Ovary (tissue), 3 donors: ENCODE data around the gene OR9Q1.

Experiments used
- EP300 ChIP-seq: sonication (generic); formaldehyde crosslinking; IDR thresholded peaks from one replicate; pipeline ENCODE4 v1.6.1; 2017; ENCODE audit warnings: antibody characterized with exemption
- POLR2A ChIP-seq: fragments of 450-650 bp; IDR thresholded peaks from one replicate; pipeline ENCODE4 v1.6.1; 2017; ENCODE audit warnings: antibody characterized with exemption, mild to moderate bottlenecking, moderate library complexity
- TF ChIP-seq, protein P1 (sequence below), 3 donors: fragments of 450-650 bp in 2 of 3; fragments of 200-600 bp in 1 of 3; IDR thresholded peaks; one replicate each; pipeline versions ENCODE4 v1.5.1 to v1.8.0; 2016 to 2022; ENCODE audit warnings: antibody characterized with exemption in 3 of 3, mild to moderate bottlenecking in 1 of 3
- donor health status: DM: no; HTN: no; CAD: no.

DNA sequence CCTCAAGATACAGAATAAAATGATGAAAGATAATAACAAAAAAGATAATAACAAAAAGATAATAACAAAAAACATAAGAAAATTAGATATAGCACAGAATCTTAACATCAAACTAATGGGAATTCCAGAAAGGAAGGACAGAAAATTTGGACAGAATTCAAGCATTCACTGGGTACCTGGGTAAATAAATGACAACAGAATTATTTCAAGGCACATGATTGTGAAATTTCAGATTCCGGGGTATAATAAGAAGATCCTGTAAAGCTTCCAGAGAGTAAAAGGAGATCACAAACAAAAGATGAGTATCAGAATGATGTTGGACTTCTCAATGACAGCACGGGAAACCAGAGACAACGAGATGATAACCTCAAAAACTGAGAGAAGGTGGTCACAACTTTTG is 42.1 kb upstream of the OR9Q1 start:
- TF ChIP-seq, protein P1, sequence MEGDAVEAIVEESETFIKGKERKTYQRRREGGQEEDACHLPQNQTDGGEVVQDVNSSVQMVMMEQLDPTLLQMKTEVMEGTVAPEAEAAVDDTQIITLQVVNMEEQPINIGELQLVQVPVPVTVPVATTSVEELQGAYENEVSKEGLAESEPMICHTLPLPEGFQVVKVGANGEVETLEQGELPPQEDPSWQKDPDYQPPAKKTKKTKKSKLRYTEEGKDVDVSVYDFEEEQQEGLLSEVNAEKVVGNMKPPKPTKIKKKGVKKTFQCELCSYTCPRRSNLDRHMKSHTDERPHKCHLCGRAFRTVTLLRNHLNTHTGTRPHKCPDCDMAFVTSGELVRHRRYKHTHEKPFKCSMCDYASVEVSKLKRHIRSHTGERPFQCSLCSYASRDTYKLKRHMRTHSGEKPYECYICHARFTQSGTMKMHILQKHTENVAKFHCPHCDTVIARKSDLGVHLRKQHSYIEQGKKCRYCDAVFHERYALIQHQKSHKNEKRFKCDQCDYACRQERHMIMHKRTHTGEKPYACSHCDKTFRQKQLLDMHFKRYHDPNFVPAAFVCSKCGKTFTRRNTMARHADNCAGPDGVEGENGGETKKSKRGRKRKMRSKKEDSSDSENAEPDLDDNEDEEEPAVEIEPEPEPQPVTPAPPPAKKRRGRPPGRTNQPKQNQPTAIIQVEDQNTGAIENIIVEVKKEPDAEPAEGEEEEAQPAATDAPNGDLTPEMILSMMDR (IDR thresholded peaks at IDR 0.05), result no peak
- no peak for TF ChIP-seq POLR2A
- TF ChIP-seq EP300, result no peak
